ENCODE results near the gene DCLRE1A. TPM values are rescaled to one million over a fixed set of nuclear protein-coding genes. Genes with fewer than 3 reads are reported as not detected.

Gene DCLRE1A
- total and polyA plus RNA-seq, 10 of the 15 experiments (the other 5 are each of a cell fraction or from before 2014, with no cell fraction given): 4.8 to 29.8 (median 14.0) TPM

- TF ChIP-seq MTA3 (IDR thresholded peaks at IDR 0.05; ENCODE audit: borderline replicate concordance, low read length): no peak
- no peak for TF ChIP-seq BMI1 (IDR thresholded peaks at IDR 0.05; ENCODE audit: borderline replicate concordance)
- no peak for TF ChIP-seq ZBTB33 (IDR thresholded peaks at IDR 0.05)
- TF ChIP-seq, protein P1, sequence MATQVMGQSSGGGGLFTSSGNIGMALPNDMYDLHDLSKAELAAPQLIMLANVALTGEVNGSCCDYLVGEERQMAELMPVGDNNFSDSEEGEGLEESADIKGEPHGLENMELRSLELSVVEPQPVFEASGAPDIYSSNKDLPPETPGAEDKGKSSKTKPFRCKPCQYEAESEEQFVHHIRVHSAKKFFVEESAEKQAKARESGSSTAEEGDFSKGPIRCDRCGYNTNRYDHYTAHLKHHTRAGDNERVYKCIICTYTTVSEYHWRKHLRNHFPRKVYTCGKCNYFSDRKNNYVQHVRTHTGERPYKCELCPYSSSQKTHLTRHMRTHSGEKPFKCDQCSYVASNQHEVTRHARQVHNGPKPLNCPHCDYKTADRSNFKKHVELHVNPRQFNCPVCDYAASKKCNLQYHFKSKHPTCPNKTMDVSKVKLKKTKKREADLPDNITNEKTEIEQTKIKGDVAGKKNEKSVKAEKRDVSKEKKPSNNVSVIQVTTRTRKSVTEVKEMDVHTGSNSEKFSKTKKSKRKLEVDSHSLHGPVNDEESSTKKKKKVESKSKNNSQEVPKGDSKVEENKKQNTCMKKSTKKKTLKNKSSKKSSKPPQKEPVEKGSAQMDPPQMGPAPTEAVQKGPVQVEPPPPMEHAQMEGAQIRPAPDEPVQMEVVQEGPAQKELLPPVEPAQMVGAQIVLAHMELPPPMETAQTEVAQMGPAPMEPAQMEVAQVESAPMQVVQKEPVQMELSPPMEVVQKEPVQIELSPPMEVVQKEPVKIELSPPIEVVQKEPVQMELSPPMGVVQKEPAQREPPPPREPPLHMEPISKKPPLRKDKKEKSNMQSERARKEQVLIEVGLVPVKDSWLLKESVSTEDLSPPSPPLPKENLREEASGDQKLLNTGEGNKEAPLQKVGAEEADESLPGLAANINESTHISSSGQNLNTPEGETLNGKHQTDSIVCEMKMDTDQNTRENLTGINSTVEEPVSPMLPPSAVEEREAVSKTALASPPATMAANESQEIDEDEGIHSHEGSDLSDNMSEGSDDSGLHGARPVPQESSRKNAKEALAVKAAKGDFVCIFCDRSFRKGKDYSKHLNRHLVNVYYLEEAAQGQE (IDR thresholded peaks at IDR 0.05; ENCODE audit: low read depth, low read length): no peak
- TF ChIP-seq ZNF217 (IDR thresholded peaks at IDR 0.05): no peak
- no peak for TF ChIP-seq SMC3 (IDR thresholded peaks at IDR 0.05; ENCODE audit: borderline replicate concordance, low read length)
- no peak for TF ChIP-seq IKZF2 (IDR thresholded peaks at IDR 0.05)
- TF ChIP-seq HSF1 (IDR thresholded peaks at IDR 0.05; ENCODE audit: low read depth, low read length): no peak
- TF ChIP-seq BACH1 (IDR thresholded peaks at IDR 0.05; ENCODE audit: borderline replicate concordance): no peak
- TF ChIP-seq RAD21 (IDR thresholded peaks at IDR 0.05; ENCODE audit: insufficient read depth, low read depth, low read length): no peak
- no peak for TF ChIP-seq POLR2AphosphoS5 (IDR thresholded peaks at IDR 0.05; ENCODE audit: low read length)
- no peak for TF ChIP-seq BRCA1 (IDR thresholded peaks at IDR 0.05; ENCODE audit: low read depth, low read length)
- TF ChIP-seq ZSCAN29 (IDR thresholded peaks at IDR 0.05): no peak
These were observed 36.9 kb upstream of the DCLRE1A start (continued) for GRCh38 chr10:113890769-113891168.

All from GM12878 (cell line).